GM18511 (cell line): Measurements from ENCODE around the gene TMPRSS11A.

ENCODE experiments used
- ATAC-seq: cut with Tn5 transposase; IDR thresholded peaks from one replicate; pipeline ENCODE4 v1.9.1; 2021; ENCODE audit warnings: mild to moderate bottlenecking, moderate library complexity; ENCODE audit not compliant: unreplicated experiment

The TMPRSS11A gene, protein sequence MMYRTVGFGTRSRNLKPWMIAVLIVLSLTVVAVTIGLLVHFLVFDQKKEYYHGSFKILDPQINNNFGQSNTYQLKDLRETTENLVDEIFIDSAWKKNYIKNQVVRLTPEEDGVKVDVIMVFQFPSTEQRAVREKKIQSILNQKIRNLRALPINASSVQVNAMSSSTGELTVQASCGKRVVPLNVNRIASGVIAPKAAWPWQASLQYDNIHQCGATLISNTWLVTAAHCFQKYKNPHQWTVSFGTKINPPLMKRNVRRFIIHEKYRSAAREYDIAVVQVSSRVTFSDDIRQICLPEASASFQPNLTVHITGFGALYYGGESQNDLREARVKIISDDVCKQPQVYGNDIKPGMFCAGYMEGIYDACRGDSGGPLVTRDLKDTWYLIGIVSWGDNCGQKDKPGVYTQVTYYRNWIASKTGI

DNA sequence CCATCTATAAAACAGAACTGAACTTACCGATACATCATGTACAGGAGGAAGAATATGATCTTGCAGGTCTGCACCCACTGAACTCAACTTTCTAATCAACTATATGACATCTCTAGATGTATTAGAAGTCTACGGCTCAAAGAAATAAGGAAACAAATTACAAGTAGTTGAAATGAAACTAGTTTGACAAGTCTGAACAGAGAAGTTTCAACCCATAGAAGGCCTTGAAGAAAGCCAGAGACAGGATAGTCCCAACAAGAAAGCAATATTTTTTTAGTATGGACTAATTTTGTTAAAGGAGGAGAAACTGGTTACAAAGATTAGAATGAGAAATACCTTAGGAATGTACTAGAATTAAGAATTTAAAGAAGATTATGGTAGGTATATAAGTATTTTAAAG is at the start of gene TMPRSS11A:
TSS of gene TMPRSS11A (minus strand) at position 138 of the 400 bp plus-strand sequence. CDS start at position 38, 100 bp downstream.
- no peak for ATAC-seq

DNA sequence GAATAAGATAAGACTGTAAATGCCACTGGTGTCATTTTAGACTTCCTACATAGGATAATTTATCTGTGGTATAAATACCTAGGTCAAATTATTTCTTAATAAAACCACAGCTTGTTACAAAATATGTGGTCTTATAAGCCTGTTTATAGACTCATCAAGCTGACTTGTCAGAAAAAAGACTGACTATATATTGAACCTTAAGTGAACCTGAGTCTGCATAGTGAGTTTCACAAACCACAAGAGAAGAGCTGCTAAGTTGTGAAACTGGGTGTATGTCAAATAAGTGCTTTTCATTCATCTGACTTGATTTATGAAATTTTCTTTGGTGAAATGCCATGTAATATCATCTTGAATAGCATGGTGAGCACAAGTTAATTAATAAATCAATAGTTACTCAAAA is 48.4 kb upstream of the TMPRSS11A start:
- no peak for ATAC-seq

DNA sequence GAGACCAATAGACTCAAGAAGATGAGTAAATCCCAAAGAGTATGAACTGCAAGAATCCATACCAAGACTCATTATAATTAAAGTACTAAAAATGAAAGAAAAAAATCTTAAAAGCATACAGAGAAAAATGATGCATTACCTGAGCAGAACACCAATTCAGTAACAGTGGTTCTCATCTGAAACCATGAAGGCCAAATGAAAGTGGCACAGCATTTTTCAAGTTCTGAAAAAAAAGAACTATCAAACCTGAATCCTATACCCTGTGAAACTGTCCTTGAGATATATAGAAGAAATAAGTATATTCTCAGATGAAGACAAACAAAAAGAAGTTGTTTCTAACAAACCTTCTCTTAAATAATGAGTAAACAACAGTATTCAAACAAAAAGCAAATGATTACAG is 39.6 kb upstream of the TMPRSS11A start:
- no peak for ATAC-seq

DNA sequence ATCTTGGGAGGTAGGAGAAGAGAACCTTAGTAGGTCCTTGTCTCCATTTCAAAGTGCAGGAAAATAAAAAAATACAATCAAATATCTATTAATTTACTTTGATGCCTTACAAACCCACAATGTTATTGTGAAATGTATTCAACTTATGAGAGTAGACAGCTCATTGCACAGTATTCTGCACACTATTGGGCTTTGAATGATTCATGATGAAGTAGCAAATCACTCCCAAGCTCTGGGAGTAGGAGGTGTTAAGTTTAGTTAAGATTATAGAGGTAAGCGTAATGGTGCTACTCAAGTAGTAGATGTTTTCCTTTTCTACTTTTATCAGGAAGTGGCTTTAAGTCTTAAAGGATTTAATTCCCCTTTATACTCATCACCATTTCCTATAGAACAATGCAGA is 32.8 kb upstream of the TMPRSS11A start:
- ATAC-seq = no peak

DNA sequence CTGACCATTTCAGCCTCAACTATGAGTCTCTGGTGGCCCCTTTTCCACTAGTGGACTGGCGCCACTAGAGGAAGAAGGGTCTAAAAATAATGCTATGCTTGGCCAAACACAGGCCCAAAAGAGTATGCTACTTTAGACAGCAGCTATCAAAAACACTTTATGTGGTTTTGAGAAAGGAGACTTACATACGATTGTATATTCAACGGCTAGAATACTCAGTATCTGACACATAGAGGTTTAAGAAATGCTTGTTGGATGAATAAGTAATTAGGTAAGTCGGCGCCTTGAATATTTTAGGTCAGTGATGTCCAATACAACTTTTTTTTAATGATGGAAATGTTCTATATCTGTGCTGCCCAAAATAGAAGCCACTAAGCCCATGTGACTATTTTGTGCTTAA is 25.7 kb upstream of the TMPRSS11A start:
- no peak for ATAC-seq

DNA sequence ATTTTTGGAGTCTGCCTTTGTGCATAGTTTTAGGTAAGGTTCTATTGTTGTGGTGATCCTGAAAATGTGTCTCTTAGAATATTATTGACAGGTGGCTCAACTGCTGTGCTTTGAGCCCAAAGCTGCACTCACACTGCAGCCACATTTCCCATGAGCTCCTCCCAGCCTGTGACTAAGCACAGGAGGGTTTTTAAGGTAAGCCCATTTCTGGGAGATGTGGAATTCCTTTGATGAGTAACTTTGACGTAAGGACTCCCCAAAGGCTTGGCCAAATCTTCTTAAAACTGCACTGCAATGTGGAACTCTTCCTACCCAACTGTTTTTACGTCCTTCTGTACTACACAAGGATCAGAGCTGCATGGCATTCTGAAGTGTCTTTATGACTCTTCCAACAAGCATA is 20.0 kb upstream of the TMPRSS11A start:
- no peak for ATAC-seq

DNA sequence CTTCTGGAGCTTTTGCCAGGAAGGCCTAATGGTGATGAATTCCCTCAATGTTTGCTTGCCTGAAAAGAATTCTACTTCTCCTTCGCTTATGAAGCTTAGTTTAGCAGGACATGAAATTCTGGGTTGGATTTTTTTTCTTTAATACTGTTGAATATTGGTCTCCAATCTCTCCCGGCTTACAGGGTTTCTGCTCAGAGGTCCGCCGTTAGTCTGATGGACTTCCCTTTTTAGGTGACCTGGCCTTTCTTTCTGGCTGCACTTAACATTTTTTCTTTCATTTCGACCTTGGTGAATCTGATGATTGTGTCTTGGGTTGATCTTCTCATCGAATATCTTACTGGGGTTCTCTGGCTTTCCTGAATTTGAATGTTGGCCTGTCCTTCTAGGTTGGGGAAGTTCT is 17.2 kb upstream of the TMPRSS11A start:
- no peak for ATAC-seq

DNA sequence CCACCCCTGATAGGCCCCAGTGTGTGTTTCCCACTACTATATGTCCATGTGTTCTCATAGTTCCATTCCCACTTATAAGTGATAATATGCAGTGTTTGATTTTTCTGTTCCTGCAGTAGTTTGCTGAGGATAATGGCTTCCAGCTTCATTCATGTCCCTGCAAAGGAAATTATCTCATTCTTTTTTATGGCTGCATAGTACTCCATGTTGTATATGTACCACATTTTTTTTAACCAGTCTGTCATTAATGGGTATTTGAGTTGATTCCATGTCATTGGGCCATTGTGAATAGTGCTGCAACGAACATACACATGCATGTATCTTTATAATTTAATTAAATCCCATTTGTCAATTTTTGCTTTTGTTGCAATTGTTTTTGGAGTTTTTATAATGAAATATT is 10.3 kb upstream of the TMPRSS11A start:
- no peak for ATAC-seq

DNA sequence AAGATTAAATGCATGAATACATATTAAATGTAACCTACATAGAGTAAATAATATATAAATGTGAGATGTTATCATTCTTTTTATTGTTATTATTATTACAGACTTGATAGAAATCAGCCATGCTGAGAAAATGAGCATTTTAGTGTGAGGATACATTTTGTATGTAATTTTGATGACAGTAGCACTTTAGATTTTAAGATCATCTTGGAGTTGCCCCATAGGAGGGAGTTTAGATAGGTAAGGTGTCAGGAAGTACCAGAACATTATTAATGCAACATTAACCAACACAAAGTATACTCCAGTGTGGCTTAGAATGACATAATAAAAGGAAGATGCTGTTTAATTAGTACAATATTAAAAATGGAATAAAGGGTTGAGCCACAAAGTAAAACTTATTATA is 8.4 kb downstream of the TMPRSS11A start:
- no peak for ATAC-seq

DNA sequence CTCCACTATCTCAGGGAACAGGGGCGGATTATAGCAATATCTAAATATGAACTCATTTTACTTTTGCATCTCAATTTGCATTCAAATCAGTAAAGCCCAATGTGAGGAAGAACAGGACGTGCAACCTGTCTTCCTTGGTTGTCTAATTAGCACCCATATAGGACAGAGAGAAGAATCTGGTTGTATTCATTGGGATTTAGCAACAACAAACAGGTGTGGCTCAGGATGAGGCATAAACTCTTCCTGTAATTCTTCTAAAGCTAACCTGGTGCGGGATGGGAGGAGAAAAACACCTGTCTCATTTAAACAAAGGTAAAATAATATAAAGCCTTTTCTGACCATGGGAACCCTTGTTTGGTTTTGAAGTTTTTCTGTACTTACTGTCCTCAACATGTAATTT is 22.2 kb downstream of the TMPRSS11A start:
- no peak for ATAC-seq

DNA sequence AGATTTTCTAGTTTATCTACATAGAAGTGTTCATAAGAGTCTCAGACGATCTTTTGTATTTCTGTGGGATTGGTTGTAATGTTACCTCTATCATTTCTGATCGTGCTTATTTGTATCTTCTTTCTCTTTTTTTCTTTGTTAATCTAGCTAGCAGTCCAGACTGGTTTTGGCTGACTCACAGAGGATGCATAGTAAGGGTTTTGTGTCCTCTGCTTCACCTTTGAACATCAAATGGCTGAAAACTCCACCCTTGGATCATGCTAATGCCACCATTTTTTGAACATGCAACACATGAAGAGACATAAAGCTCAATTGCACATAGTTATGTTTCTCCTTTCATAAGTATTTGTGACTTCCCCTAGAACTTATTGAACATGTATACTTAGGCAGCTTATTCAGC is 22.8 kb downstream of the TMPRSS11A start:
- ATAC-seq = no peak

DNA sequence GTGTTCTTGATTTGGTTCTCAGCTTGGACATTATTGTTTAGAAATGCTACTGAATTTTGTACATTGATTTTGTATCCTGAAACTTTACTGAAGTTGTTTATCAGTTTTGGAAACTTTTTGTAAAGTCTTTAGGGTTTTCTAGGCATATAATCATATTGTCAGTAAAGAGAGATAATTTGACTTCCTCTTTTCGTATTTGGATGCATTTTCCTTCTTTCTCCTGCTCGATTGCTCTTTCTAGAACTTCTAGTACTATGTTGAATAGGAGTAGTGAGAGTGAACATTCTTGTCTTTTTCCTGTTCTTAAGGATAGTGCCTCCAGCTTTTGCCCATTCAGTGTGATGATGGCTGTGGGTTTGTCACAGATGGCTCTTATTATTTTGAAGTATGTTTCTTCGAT is 24.1 kb downstream of the TMPRSS11A start:
- no peak for ATAC-seq

DNA sequence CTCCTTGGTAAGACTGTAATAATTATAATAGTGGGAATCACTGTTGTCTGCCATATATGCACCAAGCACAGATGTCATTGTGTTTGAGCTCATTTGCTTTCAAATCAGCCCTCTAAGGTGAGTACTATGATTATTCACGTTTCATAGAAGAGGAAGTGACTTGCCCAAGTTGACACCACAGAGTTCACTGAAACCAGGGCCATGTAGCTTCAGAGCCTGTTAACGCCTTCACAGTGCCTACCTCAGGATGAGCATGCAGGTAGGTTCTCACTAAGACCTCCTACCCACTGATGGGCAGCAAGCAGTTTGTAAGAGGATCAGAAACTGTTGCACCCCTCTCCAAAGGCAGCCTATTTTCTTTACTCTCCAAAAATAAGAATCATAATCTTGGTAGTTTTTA is 27.4 kb downstream of the TMPRSS11A start:
- ATAC-seq = no peak

DNA sequence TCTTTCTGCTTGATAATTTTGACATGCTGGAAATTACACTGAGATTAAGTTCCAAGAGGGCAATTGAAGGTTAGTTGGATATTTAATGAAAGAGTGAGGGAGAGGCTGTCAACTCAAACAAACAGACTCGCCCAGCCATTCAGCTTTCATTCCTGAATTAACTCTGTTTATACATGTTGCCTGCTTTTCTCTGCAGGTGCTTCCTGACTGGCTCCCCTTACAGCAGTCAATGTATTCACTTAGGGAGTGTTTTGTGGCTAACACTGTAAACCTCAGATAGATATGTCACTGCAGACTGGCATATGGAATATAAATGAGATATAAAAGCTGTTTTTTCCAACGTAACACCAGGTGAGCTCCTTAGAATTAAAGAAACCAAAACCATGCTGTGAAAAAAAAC is 28.7 kb downstream of the TMPRSS11A start:
- ATAC-seq = no peak

DNA sequence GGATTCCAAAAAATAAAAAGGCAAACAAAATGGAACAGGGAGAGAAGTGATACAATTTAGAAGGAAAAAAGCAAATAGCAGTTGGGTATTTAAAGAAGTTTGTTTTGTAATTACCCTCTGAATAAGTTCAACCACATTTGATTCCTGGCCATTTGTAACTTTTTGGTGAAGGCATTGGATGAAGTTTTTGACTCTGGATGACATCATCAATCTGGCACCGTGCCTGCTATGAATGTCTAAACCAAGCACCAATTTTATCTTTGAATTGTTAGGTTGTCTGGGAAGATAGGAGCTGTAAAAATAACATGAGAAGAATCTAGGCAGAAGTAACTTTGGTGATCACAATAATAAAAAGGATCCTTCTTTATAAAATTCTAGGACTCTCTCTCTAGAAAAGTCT is 29.5 kb downstream of the TMPRSS11A start:
- ATAC-seq = no peak

DNA sequence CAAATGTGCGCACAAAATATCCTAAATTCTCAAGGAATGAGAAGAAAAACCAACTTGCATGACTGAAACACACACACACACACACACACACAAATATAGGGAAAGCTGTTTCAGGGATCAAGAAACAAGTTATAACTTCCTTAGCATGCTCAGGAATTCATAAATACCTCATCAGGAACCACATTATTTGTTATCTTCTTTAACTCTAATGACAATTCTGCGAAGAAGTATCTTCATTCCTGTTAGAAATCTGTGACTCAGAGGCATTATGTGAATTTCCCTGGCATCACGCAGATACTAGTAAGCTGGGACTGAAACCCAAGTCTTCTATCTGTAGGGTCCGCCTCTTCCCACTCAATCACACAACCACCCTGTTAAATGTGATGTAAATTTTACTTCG is 30.3 kb downstream of the TMPRSS11A start:
- no peak for ATAC-seq

DNA sequence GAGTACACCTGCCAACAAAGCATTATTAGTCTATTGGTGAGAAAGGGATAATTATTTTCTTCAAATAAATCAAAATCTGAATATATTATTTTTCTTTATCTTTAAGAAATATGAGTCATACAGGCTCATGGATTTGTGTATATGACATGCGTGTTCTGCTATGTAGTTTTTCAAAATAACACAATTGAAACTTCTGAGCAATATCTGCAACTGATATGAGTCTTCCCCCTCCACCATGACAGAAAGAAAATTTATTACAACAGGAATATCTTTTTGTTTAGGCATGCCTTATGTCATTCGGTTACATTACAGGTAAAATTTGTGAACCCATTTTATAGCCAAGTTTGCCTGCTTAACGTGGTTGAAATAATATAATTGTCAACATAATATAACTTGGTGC is 32.0 kb downstream of the TMPRSS11A start:
- no peak for ATAC-seq

DNA sequence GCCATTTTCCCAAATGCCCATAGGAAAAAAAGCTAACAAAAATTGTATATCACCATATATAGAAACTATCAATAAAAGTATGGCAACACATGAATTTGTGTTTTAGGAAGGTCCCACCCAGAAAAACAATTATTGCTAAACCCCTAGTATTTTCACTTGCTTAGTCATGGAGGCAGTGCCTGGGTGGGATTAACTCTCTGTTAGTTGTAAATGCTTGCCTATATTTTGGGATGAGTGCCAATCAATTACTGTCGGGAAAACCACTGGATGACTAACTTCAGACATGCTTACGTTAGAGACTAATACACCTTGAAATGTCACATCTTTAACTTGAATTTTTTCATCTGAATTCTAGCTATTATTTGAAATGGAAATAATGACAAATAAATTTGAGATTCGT is 33.9 kb downstream of the TMPRSS11A start:
- ATAC-seq = no peak

DNA sequence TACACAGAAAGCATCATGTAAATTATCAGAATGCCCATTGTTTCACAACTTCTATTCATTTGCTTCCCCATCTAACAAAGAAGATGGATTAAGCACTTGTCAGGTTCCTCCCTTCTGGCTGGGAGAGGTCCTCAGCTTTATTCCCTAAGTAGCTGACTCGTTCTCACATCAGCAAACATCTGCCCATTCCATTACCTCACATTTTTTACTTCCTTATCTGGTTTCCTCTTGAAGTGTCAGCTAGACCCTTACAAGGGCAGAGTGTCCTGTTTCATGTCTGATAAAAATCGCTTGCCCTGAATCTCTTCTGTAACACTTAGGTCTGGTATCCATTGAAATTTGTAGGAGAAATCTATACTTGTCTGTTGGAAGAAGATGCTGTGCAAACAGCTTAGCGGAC is 34.7 kb downstream of the TMPRSS11A start:
- no peak for ATAC-seq

DNA sequence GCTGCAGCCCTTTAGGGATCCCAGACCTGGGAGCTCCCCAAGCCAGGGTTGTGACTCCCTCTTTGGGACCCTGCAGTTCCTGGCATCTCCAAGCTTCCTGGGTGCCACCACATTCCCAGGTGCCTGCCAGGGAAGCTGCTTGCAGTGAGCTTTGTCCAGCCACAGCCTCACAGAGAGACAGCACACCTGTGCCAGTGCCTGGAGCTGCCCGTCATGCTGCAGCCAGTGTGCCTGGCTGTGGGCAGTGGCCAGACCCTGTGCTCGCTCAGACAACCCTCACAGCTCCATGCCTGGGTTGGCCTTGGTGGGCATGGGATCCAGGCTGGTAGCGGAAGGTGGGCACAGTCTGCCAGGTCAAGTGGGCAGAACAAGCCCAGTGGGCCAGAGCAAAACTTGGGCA is 36.0 kb downstream of the TMPRSS11A start:
- ATAC-seq = no peak

DNA sequence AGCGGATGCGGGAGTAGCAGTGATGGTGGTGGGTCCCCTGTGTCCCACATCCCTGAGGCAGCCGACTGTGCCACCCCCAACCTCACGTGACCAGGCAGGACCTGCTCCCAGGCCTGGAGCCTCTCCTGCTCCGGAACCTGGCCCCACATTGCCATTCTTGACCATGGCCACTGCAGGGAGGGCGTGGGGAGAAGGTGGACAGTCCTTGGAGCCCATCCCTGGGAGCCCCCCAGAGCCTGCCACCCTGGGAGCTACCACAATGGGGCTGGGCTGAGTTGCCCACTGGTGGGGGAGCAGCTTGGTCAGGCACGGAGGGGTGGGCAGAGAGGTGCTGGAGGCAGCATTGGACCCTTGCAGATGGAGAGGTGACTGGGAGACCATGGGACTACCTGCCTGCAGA is 36.8 kb downstream of the TMPRSS11A start:
- ATAC-seq = no peak

DNA sequence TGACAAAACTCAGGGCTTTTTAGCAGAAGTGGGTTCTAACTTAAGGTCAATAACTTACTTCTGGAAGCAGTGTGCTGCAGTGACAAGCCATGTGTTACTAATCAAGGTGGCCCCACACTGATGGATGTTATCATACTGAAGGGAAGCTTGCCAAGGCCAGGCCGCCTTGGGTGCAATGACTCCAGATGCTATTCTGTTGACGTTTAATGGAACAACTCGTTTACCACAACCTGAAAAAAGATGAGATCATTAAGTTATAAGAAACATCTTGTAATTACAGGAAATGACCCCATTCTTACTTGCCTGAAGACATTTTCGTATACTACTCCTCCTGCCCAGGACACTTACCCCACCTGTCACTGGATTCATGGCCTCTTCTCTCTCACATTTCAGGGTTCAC is 40.6 kb downstream of the TMPRSS11A start:
- no peak for ATAC-seq

DNA sequence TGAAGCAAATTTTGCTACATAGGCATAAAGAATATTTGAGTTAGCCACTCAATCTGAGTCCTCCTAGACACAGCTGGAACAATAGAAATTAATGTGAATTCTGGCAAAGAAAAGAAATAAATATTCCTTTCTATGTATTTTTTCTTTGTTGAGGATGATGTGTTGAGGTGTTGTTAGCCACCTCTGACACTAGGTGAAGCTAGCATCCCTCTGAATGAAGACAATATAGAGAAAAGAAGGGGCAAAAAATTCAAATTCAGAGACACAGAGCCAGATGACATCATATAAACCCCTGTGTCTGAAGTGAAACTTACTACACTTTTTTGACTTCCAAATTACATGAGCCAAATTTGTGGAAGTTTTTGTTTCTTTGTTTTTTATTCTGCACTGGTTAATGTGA is 44.9 kb downstream of the TMPRSS11A start:
- no peak for ATAC-seq
